HEK293T (cell line): ENCODE results near the gene CELF2.

ENCODE experiments used
- CTCF ChIA-PET: fragments of 350-600 bp; formaldehyde crosslinking; extraction: SDS; loops from one replicate; lab custom pipeline; 2021; ENCODE audit warnings: antibody characterized with exemption, inconsistent platforms; lab: Yijun Ruan, JAX
- POLR2A ChIA-PET: fragments of 350-600 bp; formaldehyde crosslinking; extraction: SDS; loops from one replicate; lab custom pipeline; 2020; ENCODE audit warnings: antibody characterized with exemption, inconsistent platforms; lab: Yijun Ruan, JAX
- DNase-seq: peaks from one replicate; pipeline ENCODE4 v3.0.0; 2012; ENCODE audit warnings: mixed read lengths; ENCODE audit errors: extremely low spot score
- ARNT ChIP-seq: fragments of 450-650 bp; IDR thresholded peaks from 2 replicates; pipeline ENCODE4 v1.6.1; 2017; ENCODE audit warnings: mild to moderate bottlenecking
- BHLHE40 ChIP-seq: fragments of 450-650 bp; IDR thresholded peaks from 2 replicates; pipeline ENCODE4 v1.6.1; 2016; ENCODE audit warnings: mild to moderate bottlenecking, moderate library complexity, borderline replicate concordance
- CTBP1 ChIP-seq: fragments of 450-650 bp; IDR thresholded peaks from 2 replicates; pipeline ENCODE4 v1.6.1; 2016; ENCODE audit warnings: borderline replicate concordance
- ELF4 ChIP-seq: fragments of 450-650 bp; IDR thresholded peaks from 2 replicates; pipeline ENCODE4 v1.6.1; 2017; ENCODE audit warnings: antibody characterized with exemption
- FOXA1 ChIP-seq: fragments of 450-650 bp; IDR thresholded peaks from 2 replicates; pipeline ENCODE4 v1.6.1; 2016; ENCODE audit warnings: mild to moderate bottlenecking
- FOXK2 ChIP-seq: fragments of 450-650 bp; IDR thresholded peaks from 2 replicates; pipeline ENCODE4 v1.6.1; 2016; ENCODE audit warnings: mild to moderate bottlenecking
- FOXM1 ChIP-seq: fragments of 450-650 bp; IDR thresholded peaks from 2 replicates; pipeline ENCODE4 v1.6.1; 2017; ENCODE audit warnings: mild to moderate bottlenecking, borderline replicate concordance
- HDGF ChIP-seq: fragments of 450-650 bp; IDR thresholded peaks from 2 replicates; pipeline ENCODE4 v1.6.1; 2017; ENCODE audit warnings: antibody characterized with exemption, borderline replicate concordance
- L3MBTL2 ChIP-seq: fragments of 450-650 bp; conservative IDR thresholded peaks from 2 replicates; pipeline ENCODE4 v1.6.1; 2016; ENCODE audit warnings: mild to moderate bottlenecking
- LEF1 ChIP-seq: fragments of 450-650 bp; IDR thresholded peaks from 2 replicates; pipeline ENCODE4 v1.6.1; 2017; ENCODE audit warnings: mild to moderate bottlenecking, borderline replicate concordance
- NFRKB ChIP-seq: fragments of 450-650 bp; IDR thresholded peaks from 2 replicates; pipeline ENCODE4 v1.6.1; 2016; ENCODE audit warnings: mild to moderate bottlenecking, moderate library complexity
- SP1 ChIP-seq: fragments of 450-650 bp; IDR thresholded peaks from 2 replicates; pipeline ENCODE4 v1.6.1; 2017
- SUZ12 ChIP-seq: fragments of 450-650 bp; IDR thresholded peaks from 2 replicates; pipeline ENCODE4 v1.6.1; 2016; ENCODE audit warnings: mild to moderate bottlenecking
- TARDBP ChIP-seq: fragments of 450-650 bp; IDR thresholded peaks from 2 replicates; pipeline ENCODE4 v1.6.1; 2016
- ZNF384 ChIP-seq: fragments of 450-650 bp; IDR thresholded peaks from 2 replicates; pipeline ENCODE4 v1.6.1; 2016
- TF ChIP-seq, protein P1 (sequence below): fragments of 450-650 bp; IDR thresholded peaks from 2 replicates; pipeline ENCODE4 v1.6.1; 2016

Gene CELF2

GRCh38 chr10:11297136-11297535 is 279.5 kb downstream of the CELF2 start:
- DNase-seq, result no peak
- ChIA-PET POLR2A (no interaction called here), CTCF (interaction anchor here (0.6 kb wide), 1 partner anchor 998 kb away, joined by 3 read pairs; no protein-coding TSS in a partner anchor)
- TF ChIP-seq BHLHE40 (no peak), L3MBTL2 (no peak)

GRCh38 chr10:11298116-11298515 is 280.4 kb downstream of the CELF2 start:
- ChIA-PET CTCF (no interaction called here), POLR2A (no interaction called here)
- no peak for TF ChIP-seq LEF1
- no peak for TF ChIP-seq SP1
- TF ChIP-seq BHLHE40, result no peak
- no peak for TF ChIP-seq ZNF384
- no peak for TF ChIP-seq ELF4
- no peak for TF ChIP-seq L3MBTL2
- TF ChIP-seq NFRKB, result no peak
- DNase-seq, result no peak

DNA sequence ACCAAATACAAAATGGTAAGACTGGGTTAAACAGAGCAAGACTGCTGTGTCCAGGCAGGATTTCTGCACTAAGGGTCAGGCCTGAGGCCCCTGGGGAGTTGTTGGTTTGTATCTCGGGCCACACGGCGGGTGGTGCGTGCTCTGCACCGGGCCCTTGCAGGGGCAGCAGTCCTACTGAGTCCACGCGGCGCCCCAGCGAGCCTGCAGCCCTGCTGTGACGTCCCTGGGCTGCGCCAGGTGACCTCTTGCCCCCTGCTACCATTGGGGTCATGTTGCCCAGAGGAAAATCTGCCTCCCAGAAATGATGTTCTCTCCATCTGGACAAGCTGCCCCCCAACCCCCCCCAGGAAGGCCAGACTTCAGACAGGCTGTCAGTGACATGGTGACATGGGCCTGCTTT is 281.5 kb downstream of the CELF2 start:
- ChIA-PET POLR2A (no interaction called here), CTCF (no interaction called here)
- TF ChIP-seq, protein P1, sequence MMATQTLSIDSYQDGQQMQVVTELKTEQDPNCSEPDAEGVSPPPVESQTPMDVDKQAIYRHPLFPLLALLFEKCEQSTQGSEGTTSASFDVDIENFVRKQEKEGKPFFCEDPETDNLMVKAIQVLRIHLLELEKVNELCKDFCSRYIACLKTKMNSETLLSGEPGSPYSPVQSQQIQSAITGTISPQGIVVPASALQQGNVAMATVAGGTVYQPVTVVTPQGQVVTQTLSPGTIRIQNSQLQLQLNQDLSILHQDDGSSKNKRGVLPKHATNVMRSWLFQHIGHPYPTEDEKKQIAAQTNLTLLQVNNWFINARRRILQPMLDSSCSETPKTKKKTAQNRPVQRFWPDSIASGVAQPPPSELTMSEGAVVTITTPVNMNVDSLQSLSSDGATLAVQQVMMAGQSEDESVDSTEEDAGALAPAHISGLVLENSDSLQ, result no peak
- no peak for TF ChIP-seq TARDBP
- no peak for TF ChIP-seq HDGF
- no peak for TF ChIP-seq L3MBTL2
- DNase-seq, result no peak

- no peak for DNase-seq
- ChIA-PET CTCF (no interaction called here), POLR2A (no interaction called here)
- TF ChIP-seq ARNT, result no peak
- TF ChIP-seq BHLHE40, result no peak
- no peak for TF ChIP-seq LEF1
- no peak for TF ChIP-seq SP1
- no peak for TF ChIP-seq TARDBP
- no peak for TF ChIP-seq FOXK2
- no peak for TF ChIP-seq ELF4
- no peak for TF ChIP-seq FOXM1
- TF ChIP-seq ZNF384, result no peak
- TF ChIP-seq FOXA1, result no peak
- TF ChIP-seq SUZ12, result no peak
- no peak for TF ChIP-seq NFRKB
- TF ChIP-seq L3MBTL2, result no peak
- TF ChIP-seq CTBP1, result no peak
- TF ChIP-seq, protein P1, result no peak
Measured at GRCh38 chr10:11300026-11300425, 282.4 kb downstream of the CELF2 start.

- ChIA-PET CTCF (no interaction called here), POLR2A (no interaction called here)
- TF ChIP-seq TARDBP (no peak), L3MBTL2 (no peak), FOXA1 (no peak), LEF1 (no peak), CTBP1 (no peak), SP1 (no peak)
- DNase-seq, result no peak
Measured at GRCh38 chr10:11300563-11300962, 282.9 kb downstream of the CELF2 start.

DNA sequence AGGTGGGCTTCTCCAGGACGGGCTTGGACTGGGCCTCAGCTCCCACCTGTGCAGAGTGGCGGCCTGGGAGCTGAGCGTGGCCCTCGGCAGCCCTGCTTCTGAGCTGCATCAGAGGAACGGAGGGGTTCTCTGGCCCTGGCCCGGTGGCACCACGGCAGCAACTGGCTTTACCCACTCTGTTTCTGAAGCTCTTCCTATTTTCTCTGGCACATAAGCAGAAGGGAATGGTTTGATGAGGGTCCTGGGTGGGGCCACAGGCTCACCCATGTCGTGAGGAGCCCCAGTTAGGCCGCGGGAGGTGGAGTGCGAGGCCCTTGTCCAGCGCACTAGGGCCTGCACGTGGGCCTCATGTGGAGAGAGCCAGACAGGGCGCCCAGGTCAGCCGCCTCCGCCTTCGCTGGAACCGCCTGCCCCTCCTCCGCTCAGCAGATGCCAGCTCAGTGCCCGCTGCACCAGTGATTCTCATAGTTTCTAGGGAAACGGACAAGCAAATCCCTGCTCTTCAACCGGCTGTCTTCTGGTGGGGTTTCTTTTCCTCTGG is 284.0 kb downstream of the CELF2 start:
- POLR2A ChIA-PET, result no interaction called here
- CTCF ChIA-PET, result no interaction called here
- TF ChIP-seq ELF4 (no peak), ZNF384 (no peak), L3MBTL2 (no peak), SP1 (no peak), LEF1 (no peak), NFRKB (no peak), TARDBP (no peak)
- TF ChIP-seq, protein P1, result no peak
- no peak for DNase-seq

GRCh38 chr10:11302181-11302580 is 284.5 kb downstream of the CELF2 start:
- ChIA-PET CTCF (no interaction called here), POLR2A (no interaction called here)
- no peak for DNase-seq
- TF ChIP-seq ELF4 (no peak), FOXM1 (no peak), FOXA1 (no peak), TARDBP (no peak)
